ENCODE data around the gene CADPS.

CADPS gene

DNA sequence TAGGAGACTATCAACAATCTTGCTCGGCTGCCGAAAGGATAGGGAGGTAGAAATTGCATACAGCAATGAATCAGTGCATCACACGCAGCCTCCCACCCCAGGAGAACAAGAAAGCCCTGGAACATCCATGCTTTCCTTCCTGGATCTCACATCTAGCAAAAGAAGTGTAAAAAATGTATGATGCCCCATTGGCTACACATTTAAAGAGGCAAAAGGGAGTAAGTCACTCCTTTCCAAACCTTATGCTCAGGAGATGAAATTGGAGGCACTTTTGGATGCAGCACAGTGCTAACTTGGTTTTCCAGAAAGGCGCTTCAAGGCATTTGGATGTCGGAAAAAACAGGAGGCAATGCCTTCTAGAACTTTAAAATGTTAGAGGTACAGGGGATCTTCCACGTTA, 469.6 kb downstream of the CADPS start:
- no peak for DNase-seq

DNA sequence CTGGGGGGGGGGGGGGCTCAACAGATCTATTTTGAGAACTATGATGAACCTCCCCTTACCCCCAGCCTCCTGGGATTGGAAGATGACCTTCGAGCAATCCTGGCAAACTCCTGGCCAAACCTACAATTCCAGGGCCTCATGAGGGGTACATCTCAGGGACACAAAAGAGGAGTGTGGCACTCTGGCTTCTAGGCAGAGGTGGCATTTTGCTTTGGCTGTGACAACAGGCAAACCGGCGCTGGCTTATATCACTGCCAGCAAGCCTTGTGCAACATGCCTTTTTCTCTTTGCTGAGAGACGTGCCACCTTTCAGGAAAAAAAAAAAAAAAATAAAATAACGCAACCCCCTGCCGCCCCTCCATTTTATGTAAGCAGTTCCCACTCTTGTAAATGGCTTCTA, 470.1 kb downstream of the CADPS start:
- no peak for DNase-seq

- DNase-seq: no peak
Observed at GRCh38 chr3:62404321-62404720, 470.9 kb downstream of the CADPS start.

GRCh38 chr3:62403765-62404164, 471.5 kb downstream of the CADPS start:
- no peak for DNase-seq

- DNase-seq: no peak
Observed at GRCh38 chr3:62392626-62393292, 482.5 kb downstream of the CADPS start.

GRCh38 chr3:62387251-62387650, 488.0 kb downstream of the CADPS start:
- no peak for DNase-seq

- DNase-seq: no peak
Observed at GRCh38 chr3:62379321-62379798, 495.9 kb downstream of the CADPS start.

DNA sequence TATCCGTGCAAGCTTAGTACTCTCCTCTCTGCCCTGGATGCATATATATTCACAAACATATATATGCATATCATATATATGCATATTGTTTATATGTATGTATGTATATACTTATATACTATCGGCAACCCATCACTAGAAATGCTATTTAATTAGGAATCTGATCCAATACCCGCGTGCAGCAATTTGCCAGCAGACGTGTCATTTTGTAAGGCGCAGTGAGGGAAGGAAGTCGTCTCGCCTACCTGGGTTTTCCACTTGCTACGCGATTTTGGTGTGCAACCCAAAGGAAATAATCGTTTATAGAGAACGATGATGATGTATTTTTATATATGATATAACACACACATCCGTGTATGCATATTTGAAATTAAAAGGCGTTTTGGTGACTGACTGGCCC, 496.3 kb downstream of the CADPS start:
- no peak for DNase-seq

- no peak for DNase-seq
Observed at GRCh38 chr3:62378311-62378789, 496.9 kb downstream of the CADPS start.

GRCh38 chr3:62376906-62377877, 498.0 kb downstream of the CADPS start:
- DNase-seq: no peak

DNA sequence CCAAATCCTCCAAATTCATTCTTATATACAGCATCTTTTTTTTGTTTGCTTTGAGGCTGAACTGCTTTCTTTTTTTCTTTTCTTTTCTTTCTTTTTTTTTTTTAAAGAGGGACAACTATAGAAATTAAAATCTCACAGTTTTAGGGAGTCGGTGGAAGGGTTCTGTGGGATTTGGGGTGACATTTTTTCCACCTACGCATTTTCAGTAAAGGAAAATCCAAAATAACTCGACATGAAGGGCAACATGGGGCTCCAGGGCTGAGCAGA, 498.8 kb downstream of the CADPS start:
- DNase-seq: no peak

- no peak for DNase-seq
Observed at GRCh38 chr3:62375655-62376453, 499.4 kb downstream of the CADPS start.

DNA sequence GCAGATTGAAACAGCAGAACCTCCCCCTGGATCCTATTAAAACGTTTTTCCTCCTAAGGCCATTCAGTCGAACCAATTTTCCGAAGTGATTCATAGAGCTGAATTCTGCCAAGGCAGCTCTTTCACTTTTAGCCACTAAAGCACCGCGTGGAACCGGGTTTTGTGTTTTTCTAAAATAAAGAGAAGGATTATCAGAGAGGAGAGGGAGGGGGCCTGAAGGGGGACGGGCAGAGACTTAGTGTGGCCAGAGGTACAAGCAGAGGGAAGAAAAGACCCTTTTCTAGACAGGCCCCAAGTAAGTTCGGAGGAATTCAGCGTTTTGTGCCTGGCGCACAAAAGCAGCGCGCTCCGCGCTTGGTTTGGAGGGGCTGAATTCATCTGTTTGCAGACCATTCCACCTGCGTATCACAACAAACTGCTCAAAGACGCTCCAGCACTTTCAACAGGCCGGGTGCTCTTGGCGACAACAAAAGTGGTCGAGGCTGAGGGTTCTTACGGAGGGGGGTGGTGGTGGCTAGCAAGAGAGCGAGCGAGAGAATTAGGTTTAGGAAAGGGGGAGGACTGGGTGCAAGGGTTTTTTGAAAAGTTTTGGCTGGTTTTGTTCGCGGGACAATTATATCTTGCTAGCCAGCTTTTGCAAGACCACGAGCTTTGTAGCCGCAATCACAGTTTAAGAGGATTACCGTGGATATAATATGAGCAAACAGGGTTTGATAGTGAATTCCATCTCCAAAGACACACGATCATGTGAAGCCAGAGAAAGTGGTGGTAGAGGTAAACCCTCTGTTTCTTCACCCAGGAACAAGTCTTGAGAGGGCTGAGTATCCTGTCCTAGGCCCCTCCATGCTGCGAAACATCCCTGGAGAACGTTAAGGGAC, 500.6 kb downstream of the CADPS start:
- no peak for DNase-seq

GRCh38 chr3:62373714-62374333, 501.4 kb downstream of the CADPS start:
- DNase-seq: no peak

DNA sequence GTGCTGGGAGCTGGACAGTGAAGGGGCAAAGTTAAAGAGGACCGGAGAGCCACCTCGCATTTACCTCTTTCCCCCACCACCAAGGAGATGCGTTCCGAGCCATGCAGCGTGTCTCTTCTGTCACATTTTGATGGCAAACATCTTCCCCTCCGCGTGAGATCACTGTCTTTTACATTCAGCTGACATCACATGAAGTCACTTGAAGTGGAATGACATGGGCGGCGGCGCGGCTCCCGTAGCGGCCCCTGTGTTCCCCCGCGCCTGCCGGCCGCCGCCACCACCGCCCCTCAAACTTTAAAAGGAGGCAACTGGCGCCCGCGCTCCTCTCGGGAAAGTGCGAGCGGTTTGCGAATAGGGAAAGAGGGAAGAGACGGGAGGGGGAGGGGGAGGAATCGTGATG, 502.0 kb downstream of the CADPS start, which contains the start of gene FEZF2:
TSS of gene FEZF2 (minus strand) at position 336 of the 400 bp plus-strand sequence. CDS start 682 bp downstream, outside the sequence.
- no peak for DNase-seq

GRCh38 chr3:62372621-62373041, 502.6 kb downstream of the CADPS start:
- no peak for DNase-seq

DNA sequence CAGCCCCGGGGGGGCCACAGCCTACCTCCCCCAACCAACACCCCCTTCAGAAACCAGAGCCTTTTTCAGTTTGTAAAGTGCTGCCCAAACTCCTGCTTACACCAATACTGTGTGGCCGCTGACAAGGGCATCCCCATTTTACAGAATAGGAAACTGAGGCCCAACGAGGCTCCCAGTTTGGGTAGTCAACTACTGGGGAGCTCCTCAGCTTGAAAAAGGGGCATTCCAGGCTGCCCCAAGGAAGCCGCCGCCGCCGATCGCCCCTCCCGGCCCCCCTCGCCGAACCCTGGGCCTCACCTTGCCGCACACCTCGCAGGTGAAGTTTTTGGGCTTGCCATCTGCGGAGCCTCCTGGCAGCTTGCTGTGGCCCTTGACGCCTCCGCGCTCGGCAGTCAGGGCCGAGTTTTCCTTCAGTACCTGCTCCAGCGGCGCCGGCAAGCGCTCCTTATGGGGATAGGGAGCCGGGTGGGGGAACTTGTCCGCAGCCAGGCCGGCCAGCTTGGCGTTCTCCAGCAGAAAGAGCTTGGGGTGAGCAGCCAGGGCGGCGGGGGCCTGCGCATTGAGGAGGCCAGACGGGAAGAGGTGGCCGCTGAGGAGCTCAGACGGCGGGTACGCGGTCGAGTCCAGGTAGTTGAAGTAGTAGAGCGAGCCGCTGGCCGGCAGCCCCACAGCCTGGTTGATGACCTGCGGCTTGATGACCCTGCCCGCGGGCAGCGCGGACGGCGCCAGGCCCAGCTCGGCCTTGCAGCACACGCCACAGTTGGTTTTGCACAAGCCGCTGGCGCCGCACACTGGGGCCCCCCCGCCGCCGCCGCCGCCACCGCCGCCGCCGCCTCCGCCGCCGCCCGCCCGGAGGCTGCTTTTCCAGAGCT, 503.3 kb downstream of the CADPS start:
- no peak for DNase-seq

GRCh38 chr3:62370858-62371719, 504.1 kb downstream of the CADPS start:
- no peak for DNase-seq

DNA sequence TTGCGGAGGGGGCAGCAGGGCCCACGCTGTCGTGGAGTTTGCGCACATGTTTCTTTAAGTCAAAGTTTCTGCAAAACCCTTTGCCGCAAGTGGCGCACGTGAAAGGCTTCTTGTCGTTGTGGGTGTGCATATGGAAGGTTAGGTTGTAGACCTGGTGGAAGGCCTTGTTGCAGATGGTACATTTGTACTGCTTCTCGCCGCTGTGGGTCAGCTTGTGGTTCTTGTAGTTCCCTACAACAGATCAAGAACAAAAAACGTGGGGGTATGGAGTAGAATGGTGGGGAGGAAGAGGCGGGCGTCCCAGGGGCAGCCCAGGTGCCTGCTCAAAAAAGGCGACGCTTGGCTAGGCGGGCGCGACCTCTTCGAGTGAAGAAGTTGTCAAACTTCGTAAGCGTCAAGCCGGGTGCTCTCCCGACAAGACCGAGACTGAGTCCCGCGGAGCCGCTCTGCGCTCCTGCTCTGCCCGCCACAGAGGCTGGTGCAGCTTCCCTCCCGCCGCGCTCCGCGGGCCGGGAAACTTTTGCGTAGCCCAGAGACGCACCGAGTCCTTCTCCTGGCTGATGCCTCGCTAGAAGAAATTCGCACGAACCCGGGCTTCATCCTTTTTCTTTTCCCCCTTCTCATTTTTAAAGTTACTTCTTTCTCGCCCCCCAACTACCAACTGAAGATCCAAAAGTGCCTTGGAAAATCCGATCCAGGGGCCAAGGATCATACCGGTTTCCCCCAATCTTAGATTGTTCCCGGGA, 504.9 kb downstream of the CADPS start:
- no peak for DNase-seq

All from stimulated activated CD4-positive, alpha-beta T cell treated with anti-CD3 and anti-CD28 coated beads, Interleukin-4, amount 100 ng/mL, for 4 hours (primary cell).